ENCODE results near the gene PIN1. TPM values are rescaled to one million over a fixed set of nuclear protein-coding genes. Genes with fewer than 3 reads are reported as not detected.
"Not testable (repeated sequence)": the region's sequence is repeated elsewhere in the genome, so short reads cannot be mapped to it uniquely, and the experiment has no call there.

Gene PIN1
- polyA plus RNA-seq, 1 experiment: 33.6 TPM

DNA sequence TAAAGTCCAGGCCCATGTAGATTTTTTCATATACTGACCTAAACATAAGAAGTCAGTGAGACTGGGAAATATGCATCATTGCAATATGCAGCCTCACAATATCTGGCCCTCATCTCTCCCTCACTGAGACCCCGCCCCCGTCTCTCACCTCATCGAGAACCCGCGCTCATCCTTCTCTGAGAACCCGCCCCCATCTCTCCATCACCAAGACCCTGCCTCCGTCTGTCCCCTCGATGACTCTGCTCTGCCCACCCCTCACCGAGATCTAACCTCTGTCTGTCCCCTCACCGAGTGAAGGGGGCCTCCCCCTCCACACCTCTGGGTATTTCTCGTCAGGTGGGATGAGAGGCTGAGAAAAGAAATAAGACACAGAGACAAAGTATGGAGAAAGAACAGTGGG, 46.1 kb upstream of the PIN1 start:
- H3K4me3 ChIP-seq (ENCODE audit: low read depth, low read length): 0 out of 2 replicates have a peak overlapping the region, but pooled peaks have one; percentile 4
- TF ChIP-seq, protein P1, sequence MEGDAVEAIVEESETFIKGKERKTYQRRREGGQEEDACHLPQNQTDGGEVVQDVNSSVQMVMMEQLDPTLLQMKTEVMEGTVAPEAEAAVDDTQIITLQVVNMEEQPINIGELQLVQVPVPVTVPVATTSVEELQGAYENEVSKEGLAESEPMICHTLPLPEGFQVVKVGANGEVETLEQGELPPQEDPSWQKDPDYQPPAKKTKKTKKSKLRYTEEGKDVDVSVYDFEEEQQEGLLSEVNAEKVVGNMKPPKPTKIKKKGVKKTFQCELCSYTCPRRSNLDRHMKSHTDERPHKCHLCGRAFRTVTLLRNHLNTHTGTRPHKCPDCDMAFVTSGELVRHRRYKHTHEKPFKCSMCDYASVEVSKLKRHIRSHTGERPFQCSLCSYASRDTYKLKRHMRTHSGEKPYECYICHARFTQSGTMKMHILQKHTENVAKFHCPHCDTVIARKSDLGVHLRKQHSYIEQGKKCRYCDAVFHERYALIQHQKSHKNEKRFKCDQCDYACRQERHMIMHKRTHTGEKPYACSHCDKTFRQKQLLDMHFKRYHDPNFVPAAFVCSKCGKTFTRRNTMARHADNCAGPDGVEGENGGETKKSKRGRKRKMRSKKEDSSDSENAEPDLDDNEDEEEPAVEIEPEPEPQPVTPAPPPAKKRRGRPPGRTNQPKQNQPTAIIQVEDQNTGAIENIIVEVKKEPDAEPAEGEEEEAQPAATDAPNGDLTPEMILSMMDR (IDR thresholded peaks at IDR 0.05; ENCODE audit: low read depth, low read length): no peak
- H3K27ac ChIP-seq (ENCODE audit: low read depth, low read length): peak overlapping the region; percentile 11
- POLR2A ChIA-PET: no interaction called here
- peaks cover 15% of the 10 kb centered on the region; the same call in 1 of the 2 replicates for H3K9me3 ChIP-seq (ENCODE audit: control insufficient read depth, insufficient read depth, low read length)
- no peak for DNase-seq (ENCODE audit: low read depth, low spot score)
- H3K27me3 ChIP-seq (ENCODE audit: control insufficient read depth, insufficient read depth, low read length): no peaks in the 10 kb centered on the region
- CTCF ChIA-PET: interaction anchor here (0.6 to 2.5 kb wide), 6 partner anchors 161 to 472 kb away, joined by 3 to 21 read pairs (median 5); partner anchors contain the start of gene ZNF121

DNA sequence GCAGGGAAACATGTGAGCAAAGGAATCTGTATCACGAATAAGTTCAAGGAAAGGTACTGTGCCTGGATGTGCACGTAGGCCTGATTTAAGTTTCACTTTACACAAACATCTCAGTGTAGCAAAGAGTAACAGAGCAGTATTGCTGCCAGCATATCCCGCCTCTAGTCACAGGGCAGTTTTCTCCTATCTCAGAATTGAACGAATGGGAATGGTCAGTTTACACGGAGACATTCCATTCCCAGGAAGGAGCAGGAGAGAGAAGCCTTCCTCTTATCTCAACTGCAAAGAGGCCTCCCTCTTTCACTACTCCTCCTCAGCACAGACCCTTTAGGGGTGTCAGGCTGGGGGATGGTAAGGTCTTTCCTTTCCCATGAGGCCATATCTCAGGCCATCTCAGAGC, 45.5 kb upstream of the PIN1 start:
- H3K27me3 ChIP-seq (ENCODE audit: control insufficient read depth, insufficient read depth, low read length); DNase-seq (ENCODE audit: low read depth, low spot score); POLR2A ChIA-PET: not testable (repeated sequence)
- Histone ChIP-seq H3K9me3 (ENCODE audit: control insufficient read depth, insufficient read depth, low read length) (peaks cover 15% of the 10 kb centered on the region; the same call in 1 of the 2 replicates), H3K4me3 (ENCODE audit: low read depth, low read length) (0 out of 2 replicates have a peak overlapping the region, but pooled peaks have one; percentile 4), H3K27ac (ENCODE audit: low read depth, low read length) (peak overlapping the region; percentile 39)
- CTCF ChIA-PET: interaction anchor here (1.2 to 2.5 kb wide), 4 partner anchors 71 to 205 kb away, joined by 3 to 60 read pairs (median 8); partner anchors contain the start of gene ZNF121

DNA sequence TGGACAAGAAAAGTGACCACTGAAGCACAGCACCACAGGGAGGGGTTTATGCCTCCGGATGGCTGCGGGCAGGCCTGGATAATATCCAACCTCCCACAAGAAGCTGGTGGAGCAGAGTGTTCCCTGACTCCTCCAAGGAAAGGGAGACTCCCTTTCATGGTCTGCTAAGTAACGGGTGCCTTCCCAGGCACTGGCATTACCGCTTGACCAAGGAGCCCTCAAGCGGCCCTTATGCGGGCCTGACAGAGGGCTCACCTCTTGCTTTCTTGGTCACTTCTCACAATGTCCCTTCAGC, 44.1 kb upstream of the PIN1 start:
- POLR2A ChIA-PET: not testable (repeated sequence)

DNA sequence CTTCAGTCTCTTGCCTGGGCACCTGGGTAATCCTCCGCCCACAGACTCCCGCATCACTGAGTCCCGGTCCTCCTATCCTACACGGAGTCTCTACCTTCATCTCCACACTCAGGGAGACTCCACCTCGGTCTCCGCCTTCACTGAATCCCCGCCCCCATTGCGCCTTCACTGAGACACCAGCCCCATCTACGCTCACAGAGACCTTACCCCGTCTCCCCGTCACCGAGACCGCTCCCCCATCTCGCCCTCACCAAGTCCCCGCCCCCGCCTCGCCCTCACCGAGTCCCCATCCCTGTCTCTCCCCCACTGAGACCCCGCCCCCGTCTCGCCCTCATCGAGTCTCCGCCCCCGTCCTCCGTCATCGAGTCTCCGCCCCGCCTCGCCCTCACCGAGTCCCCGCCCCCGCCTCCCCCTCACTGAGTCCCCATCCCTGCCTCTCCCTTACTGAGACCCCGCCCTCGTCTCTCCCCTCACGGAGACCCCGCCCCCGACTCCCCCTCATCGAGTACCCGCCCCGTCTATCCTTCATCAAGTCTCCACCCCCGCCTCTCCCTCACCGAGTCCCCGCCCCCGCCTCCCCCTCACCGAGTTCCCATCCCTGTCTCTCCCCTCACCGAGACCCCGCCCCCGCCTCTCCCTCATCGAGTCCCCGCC, 43.4 kb upstream of the PIN1 start:
- TF ChIP-seq, protein P1 (IDR thresholded peaks at IDR 0.05; ENCODE audit: low read depth, low read length): no peak
- Histone ChIP-seq H3K9me3 (ENCODE audit: control insufficient read depth, insufficient read depth, low read length) (peaks cover 7% of the 10 kb centered on the region; the same call in 1 of the 2 replicates), H3K27ac (ENCODE audit: low read depth, low read length) (peak overlapping the region; percentile 61), H3K27me3 (ENCODE audit: control insufficient read depth, insufficient read depth, low read length) (no peaks in the 10 kb centered on the region), H3K4me3 (ENCODE audit: low read depth, low read length) (peak overlapping the region; percentile 81)
- peak; percentile 92 for DNase-seq (ENCODE audit: low read depth, low spot score)
- ChIA-PET CTCF (interaction anchor here (1.6 to 2.5 kb wide), 2 partner anchors 166 to 205 kb away, joined by 15 to 60 read pairs; no protein-coding TSS in a partner anchor), POLR2A (no interaction called here)

More for the DNA sequence above, 44.1 kb upstream of the PIN1 start:
- H3K27ac ChIP-seq (ENCODE audit: low read depth, low read length); H3K27me3 ChIP-seq (ENCODE audit: control insufficient read depth, insufficient read depth, low read length); H3K4me3 ChIP-seq (ENCODE audit: low read depth, low read length); DNase-seq (ENCODE audit: low read depth, low spot score): not testable (repeated sequence)
- CTCF ChIA-PET: interaction anchor here (0.6 to 2.5 kb wide), 6 partner anchors 165 to 1150 kb away, joined by 4 to 60 read pairs (median 8); partner anchors contain the start of genes ZNF121 and ZNF561
- H3K9me3 ChIP-seq (ENCODE audit: control insufficient read depth, insufficient read depth, low read length): peaks cover 12% of the 10 kb centered on the region; the same call in 1 of the 2 replicates

DNA sequence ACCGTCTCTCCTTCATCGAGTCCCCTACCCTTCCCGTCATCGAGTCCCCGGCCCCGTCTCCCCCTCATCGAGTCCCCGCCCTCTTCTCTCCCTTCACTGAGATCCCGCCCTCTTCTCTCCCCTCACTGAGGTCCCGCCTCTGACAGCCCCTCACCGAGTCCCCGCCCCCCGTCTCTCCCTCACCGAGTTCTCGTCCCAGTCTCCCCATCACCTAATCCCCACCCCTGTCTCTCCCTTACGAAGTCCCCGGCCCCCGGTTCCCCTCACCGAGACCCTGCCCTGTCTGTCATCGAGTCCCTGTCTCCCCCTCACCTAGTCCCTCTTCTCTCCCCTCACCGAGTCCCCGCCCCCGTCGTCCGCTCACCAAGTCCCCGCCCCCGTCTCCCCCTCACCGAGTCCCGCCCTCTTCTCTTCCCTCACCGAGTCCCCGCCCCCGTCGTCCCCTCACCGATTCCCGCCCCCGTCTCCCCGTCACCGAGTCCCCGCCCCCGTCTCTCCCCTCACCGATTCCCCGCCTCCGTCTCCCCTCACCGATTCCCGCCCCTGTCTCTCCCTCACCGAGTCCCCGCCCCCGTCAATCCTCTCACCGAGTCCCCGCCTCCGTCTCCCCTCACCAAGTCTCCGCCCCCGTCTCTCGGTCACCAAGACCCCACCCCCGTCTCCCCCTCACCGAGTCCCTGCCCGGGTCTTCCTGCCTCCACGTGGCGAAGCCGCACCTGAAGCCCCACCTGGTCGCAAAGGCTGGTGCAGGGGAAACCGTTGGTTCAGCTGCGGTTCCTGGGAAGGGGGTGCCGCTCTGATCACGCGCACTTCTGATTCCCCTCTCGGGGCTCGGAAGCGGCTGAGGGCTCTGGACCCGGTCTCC, 42.7 kb upstream of the PIN1 start:
- CTCF ChIA-PET: no interaction called here
- POLR2A ChIA-PET: no interaction called here
- TF ChIP-seq, protein P1 (IDR thresholded peaks at IDR 0.05; ENCODE audit: low read depth, low read length): no peak
- DNase-seq (ENCODE audit: low read depth, low spot score): peak; percentile 84
- Histone ChIP-seq H3K27me3 (ENCODE audit: control insufficient read depth, insufficient read depth, low read length) (no peaks in the 10 kb centered on the region), H3K9me3 (ENCODE audit: control insufficient read depth, insufficient read depth, low read length) (peaks cover 7% of the 10 kb centered on the region; the same call in 1 of the 2 replicates), H3K4me3 (ENCODE audit: low read depth, low read length) (peak overlapping the region; percentile 81), H3K27ac (ENCODE audit: low read depth, low read length) (peak overlapping the region; percentile 78)
